SU-DHL-6 (cell line): ENCODE measurements around the gene CDK5RAP2.

Source experiments
- CTCF ChIP-seq: fragments of 200-600 bp; sonication (generic); IDR thresholded peaks from one replicate; pipeline ENCODE4 v1.5.1; 2017; ENCODE audit warnings: antibody characterized with exemption, mild to moderate bottlenecking, low read length, moderate library complexity; ENCODE audit not compliant: insufficient read depth, poor library complexity, severe bottlenecking
- EZH2phosphoT487 ChIP-seq: fragments of 200-600 bp; sonication (generic), shearing (Covaris generic); conservative IDR thresholded peaks from 2 replicates; pipeline ENCODE4 v1.6.1; 2018; ENCODE audit warnings: mild to moderate bottlenecking, antibody characterized with exemption, low read length, moderate library complexity, mixed read lengths

GRCh38 chr9:120375316-120375715 lies 204.7 kb downstream of the CDK5RAP2 start:
- TF ChIP-seq CTCF (no peak), EZH2phosphoT487 (no peak)
